H1 (cell line): Measurements from ENCODE around the gene PRRG1.
"Not testable (repeated sequence)": the region's sequence is repeated elsewhere in the genome, so short reads cannot be mapped to it uniquely, and the experiment has no call there.

ENCODE experiments used
- EZH2 ChIP-seq: fragments of 200-600 bp; sonication (generic); IDR thresholded peaks from 2 replicates; pipeline ENCODE4 v1.7.1; 2012; ENCODE audit warnings: low read depth, mild to moderate bottlenecking, moderate library complexity, low read length, inconsistent platforms; ENCODE audit not compliant: severe bottlenecking
- JUND ChIP-seq: IDR thresholded peaks from 2 replicates; pipeline ENCODE4 v1.6.1; 2011; ENCODE audit warnings: mild to moderate bottlenecking, improper control_type of control experiment, low read length
- MAFK ChIP-seq: IDR thresholded peaks from 2 replicates; pipeline ENCODE4 v1.6.1; 2012; ENCODE audit warnings: low read depth, mild to moderate bottlenecking, improper control_type of control experiment, low read length
- POLR2A ChIP-seq, 2 experiments: IDR thresholded peaks; 1 replicate in 1 of 2; 2 replicates in 1 of 2; pipeline ENCODE4 v1.6.1; 2011; ENCODE audit warnings: low read depth in 2 of 2, low read length in 2 of 2, mild to moderate bottlenecking in 2 of 2; ENCODE audit errors: control extremely low read depth in 1 of 2
- SUZ12 ChIP-seq: fragments of 200-600 bp; sonication (generic); IDR thresholded peaks from 2 replicates; pipeline ENCODE4 v1.6.1; 2012; ENCODE audit warnings: mild to moderate bottlenecking, inconsistent platforms, low read length, moderate library complexity, mixed read lengths
- TAF1 ChIP-seq: IDR thresholded peaks from 2 replicates; pipeline ENCODE4 v1.6.1; 2011; ENCODE audit warnings: mild to moderate bottlenecking, low read depth, low read length
- TF ChIP-seq, protein P1 (sequence below): IDR thresholded peaks from 2 replicates; pipeline ENCODE4 v1.6.1; 2011; ENCODE audit warnings: low read depth, mild to moderate bottlenecking, low read length; ENCODE audit not compliant: insufficient read depth
- TF ChIP-seq, protein P2 (sequence below), 3 experiments: IDR thresholded peaks; 1 replicate in 2 of 3; 2 replicates in 1 of 3; pipeline versions ENCODE4 v1.5.1 to v1.6.1; 2011; ENCODE audit warnings: low read length in 3 of 3, mild to moderate bottlenecking in 3 of 3, inconsistent platforms in 2 of 3, low read depth in 1 of 3, moderate library complexity in 1 of 3; ENCODE audit not compliant: insufficient read depth in 1 of 3; ENCODE audit errors: control extremely low read depth in 1 of 3
- TF ChIP-seq, protein P3 (sequence below): IDR thresholded peaks from 2 replicates; pipeline ENCODE4 v1.6.1; 2012; ENCODE audit warnings: low read length, inconsistent platforms

DNA sequence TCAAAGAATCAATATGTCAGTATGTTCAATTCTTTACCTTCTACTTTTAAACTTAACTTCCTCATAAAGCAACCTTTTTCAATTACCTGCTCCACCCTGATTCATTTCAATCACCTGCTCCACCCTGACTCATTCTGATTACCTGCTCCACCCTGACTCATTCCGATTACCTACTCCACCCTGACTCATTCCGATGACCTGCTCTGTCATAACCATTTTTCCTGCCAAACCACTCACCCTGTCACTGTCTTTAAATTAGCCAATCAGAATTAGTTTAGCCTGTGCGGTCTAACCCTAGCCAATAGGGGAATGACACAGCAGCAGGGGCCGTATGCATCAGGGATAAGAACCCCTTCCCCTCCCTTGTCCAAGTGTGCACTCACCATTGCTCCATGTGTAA is 135.2 kb downstream of the PRRG1 start:
- TF ChIP-seq, protein P1, sequence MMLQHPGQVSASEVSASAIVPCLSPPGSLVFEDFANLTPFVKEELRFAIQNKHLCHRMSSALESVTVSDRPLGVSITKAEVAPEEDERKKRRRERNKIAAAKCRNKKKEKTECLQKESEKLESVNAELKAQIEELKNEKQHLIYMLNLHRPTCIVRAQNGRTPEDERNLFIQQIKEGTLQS = not testable (repeated sequence)
- TF ChIP-seq, protein P2, sequence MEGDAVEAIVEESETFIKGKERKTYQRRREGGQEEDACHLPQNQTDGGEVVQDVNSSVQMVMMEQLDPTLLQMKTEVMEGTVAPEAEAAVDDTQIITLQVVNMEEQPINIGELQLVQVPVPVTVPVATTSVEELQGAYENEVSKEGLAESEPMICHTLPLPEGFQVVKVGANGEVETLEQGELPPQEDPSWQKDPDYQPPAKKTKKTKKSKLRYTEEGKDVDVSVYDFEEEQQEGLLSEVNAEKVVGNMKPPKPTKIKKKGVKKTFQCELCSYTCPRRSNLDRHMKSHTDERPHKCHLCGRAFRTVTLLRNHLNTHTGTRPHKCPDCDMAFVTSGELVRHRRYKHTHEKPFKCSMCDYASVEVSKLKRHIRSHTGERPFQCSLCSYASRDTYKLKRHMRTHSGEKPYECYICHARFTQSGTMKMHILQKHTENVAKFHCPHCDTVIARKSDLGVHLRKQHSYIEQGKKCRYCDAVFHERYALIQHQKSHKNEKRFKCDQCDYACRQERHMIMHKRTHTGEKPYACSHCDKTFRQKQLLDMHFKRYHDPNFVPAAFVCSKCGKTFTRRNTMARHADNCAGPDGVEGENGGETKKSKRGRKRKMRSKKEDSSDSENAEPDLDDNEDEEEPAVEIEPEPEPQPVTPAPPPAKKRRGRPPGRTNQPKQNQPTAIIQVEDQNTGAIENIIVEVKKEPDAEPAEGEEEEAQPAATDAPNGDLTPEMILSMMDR (IDR thresholded peaks at IDR 0.05; ENCODE audit: control extremely low read depth in 1 of 3, insufficient read depth in 1 of 3, low read depth in 1 of 3, low read length in 3 of 3) = not testable (repeated sequence)
- TF ChIP-seq JUND; EZH2; MAFK; POLR2A (IDR thresholded peaks at IDR 0.05; ENCODE audit: control extremely low read depth in 1 of 2, low read depth in 2 of 2, low read length in 2 of 2); TAF1; SUZ12: not testable (repeated sequence)
- TF ChIP-seq, protein P3, sequence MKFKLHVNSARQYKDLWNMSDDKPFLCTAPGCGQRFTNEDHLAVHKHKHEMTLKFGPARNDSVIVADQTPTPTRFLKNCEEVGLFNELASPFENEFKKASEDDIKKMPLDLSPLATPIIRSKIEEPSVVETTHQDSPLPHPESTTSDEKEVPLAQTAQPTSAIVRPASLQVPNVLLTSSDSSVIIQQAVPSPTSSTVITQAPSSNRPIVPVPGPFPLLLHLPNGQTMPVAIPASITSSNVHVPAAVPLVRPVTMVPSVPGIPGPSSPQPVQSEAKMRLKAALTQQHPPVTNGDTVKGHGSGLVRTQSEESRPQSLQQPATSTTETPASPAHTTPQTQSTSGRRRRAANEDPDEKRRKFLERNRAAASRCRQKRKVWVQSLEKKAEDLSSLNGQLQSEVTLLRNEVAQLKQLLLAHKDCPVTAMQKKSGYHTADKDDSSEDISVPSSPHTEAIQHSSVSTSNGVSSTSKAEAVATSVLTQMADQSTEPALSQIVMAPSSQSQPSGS = not testable (repeated sequence)
